ENCODE measurements around the gene MPO. TPM values are rescaled to one million over a fixed set of nuclear protein-coding genes. Genes with fewer than 3 reads are reported as not detected.

Gene MPO
- total RNA-seq, 2 experiments from 2014 or later = not detected

DNA sequence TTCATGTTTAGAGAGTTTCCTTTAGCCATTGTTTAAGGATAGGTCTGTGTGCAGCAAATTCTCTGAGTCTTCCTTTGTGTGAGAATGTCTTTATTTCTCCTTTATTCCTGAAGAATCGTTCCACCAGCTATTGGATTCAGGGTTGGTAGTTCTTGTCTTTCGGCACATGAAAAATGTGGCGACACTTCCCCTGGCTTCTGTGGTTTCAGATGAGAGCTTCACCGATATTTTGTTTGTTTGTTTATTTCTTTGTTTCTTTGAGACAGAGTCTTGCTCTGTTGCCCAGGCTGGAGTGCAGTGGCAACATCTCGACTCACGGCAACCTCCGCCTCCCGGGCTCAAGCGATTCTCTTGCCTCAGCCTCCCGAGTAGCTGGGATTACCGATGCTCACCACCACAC lies 18.6 kb downstream of the MPO start:
- POLR2A ChIA-PET = no interaction called here
- Histone ChIP-seq H3K9me3 (ENCODE audit: low read length) (no peaks in the 10 kb centered on the region), H3K4me1 (ENCODE audit: insufficient read depth, low read length, poor library complexity, severe bottlenecking) (no peaks in the 10 kb centered on the region), H3K4me2 (ENCODE audit: low read length) (no peak overlapping the region), H3K9me2 (ENCODE audit: insufficient read depth, low read length) (no peaks in the 10 kb centered on the region), H3K36me3 (ENCODE audit: insufficient read depth, low read length) (no peaks in the 10 kb centered on the region), H3K4me3 (ENCODE audit: low read depth, low read length, poor library complexity, severe bottlenecking) (no peak overlapping the region), H4K20me1 (ENCODE audit: insufficient read depth, low read length) (no peaks in the 10 kb centered on the region), H2AFZ (ENCODE audit: low read length) (no peak overlapping the region), H3K27ac (ENCODE audit: low read depth, low read length, poor library complexity, severe bottlenecking) (no peak overlapping the region), H3K79me2 (ENCODE audit: insufficient read depth, low read depth, low read length) (no peaks in the 10 kb centered on the region)
- CTCF ChIA-PET (ENCODE audit: unreplicated experiment) = no interaction called here
- no peak for DNase-seq (ENCODE audit: low spot score)
- TF ChIP-seq EZH2phosphoT487 (IDR thresholded peaks at IDR 0.05; ENCODE audit: borderline replicate concordance, low read depth, low read length) = no peak
- TF ChIP-seq, protein P1, sequence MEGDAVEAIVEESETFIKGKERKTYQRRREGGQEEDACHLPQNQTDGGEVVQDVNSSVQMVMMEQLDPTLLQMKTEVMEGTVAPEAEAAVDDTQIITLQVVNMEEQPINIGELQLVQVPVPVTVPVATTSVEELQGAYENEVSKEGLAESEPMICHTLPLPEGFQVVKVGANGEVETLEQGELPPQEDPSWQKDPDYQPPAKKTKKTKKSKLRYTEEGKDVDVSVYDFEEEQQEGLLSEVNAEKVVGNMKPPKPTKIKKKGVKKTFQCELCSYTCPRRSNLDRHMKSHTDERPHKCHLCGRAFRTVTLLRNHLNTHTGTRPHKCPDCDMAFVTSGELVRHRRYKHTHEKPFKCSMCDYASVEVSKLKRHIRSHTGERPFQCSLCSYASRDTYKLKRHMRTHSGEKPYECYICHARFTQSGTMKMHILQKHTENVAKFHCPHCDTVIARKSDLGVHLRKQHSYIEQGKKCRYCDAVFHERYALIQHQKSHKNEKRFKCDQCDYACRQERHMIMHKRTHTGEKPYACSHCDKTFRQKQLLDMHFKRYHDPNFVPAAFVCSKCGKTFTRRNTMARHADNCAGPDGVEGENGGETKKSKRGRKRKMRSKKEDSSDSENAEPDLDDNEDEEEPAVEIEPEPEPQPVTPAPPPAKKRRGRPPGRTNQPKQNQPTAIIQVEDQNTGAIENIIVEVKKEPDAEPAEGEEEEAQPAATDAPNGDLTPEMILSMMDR (conservative IDR thresholded peaks at IDR 0.05; ENCODE audit: low read length) = no peak
- no TSS peak for BruUV-seq (replicated peaks)
- intact Hi-C loops (cut with micrococcal nuclease; ENCODE audit: unreplicated experiment) = no loop called here

DNA sequence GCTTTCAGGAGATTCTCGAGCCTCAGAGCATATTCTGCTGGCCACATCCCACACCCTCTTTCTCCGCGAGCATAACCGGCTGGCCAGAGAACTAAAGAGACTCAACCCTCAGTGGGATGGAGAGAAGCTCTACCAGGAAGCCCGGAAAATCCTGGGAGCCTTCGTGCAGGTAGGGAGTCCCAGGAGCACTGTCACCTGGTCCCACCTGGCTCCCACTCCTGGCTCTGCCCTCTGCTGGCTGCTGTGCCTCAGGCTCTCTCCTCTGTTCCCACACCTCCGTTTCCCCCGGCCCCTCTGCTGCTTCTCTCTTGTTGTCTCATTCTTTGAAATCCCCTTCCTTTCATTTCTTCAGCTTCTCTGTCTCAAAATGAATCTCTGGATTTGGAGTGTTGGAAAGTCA lies 25.9 kb downstream of the MPO start:
- BruUV-seq (replicated peaks) = no TSS peak
- POLR2A ChIA-PET = no interaction called here

DNA sequence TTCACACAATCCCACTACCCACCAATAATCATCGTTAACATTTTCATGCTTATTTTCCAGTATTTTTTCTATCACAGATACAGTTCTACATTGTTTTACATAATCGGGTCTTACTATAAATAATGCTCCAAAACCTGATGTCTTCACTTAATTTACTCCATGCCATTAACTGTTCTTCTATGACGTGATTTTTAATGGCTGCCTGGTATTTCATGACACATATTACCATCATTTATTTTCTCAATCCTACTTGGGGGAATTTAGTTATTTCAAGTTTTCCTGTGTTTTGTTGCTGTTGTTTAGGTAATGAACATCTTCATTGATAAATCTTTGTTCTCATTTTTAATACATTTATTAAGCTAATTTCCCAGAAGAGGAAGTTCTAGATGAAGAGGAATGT lies 27.7 kb downstream of the MPO start:
- no TSS peak for BruUV-seq (replicated peaks)

More for the DNA sequence above, 25.9 kb downstream of the MPO start:
- H3K27ac ChIP-seq (ENCODE audit: low read depth, low read length, poor library complexity, severe bottlenecking) = no peak overlapping the region
- CTCF ChIA-PET (ENCODE audit: unreplicated experiment) = no interaction called here
- H3K4me3 ChIP-seq (ENCODE audit: low read depth, low read length, poor library complexity, severe bottlenecking) = no peak overlapping the region
- H3K4me1 ChIP-seq (ENCODE audit: insufficient read depth, low read length, poor library complexity, severe bottlenecking) = no peaks in the 10 kb centered on the region
- H4K20me1 ChIP-seq (ENCODE audit: insufficient read depth, low read length) = no peaks in the 10 kb centered on the region
- no peak overlapping the region for H2AFZ ChIP-seq (ENCODE audit: low read length)
- no peaks in the 10 kb centered on the region for H3K36me3 ChIP-seq (ENCODE audit: insufficient read depth, low read length)
- H3K9me3 ChIP-seq (ENCODE audit: low read length) = no peaks in the 10 kb centered on the region
- intact Hi-C loops (cut with micrococcal nuclease; ENCODE audit: unreplicated experiment) = no loop called here
- no peak overlapping the region for H3K4me2 ChIP-seq (ENCODE audit: low read length)
- no peak for DNase-seq (ENCODE audit: low spot score)
- TF ChIP-seq EZH2phosphoT487 (IDR thresholded peaks at IDR 0.05; ENCODE audit: borderline replicate concordance, low read depth, low read length) = no peak
- TF ChIP-seq, protein P1 (conservative IDR thresholded peaks at IDR 0.05; ENCODE audit: low read length) = 0 out of 2 replicates have a peak, but pooled peaks have one; percentile 31
- no peaks in the 10 kb centered on the region for H3K79me2 ChIP-seq (ENCODE audit: insufficient read depth, low read depth, low read length)
- no peaks in the 10 kb centered on the region for H3K9me2 ChIP-seq (ENCODE audit: insufficient read depth, low read length)

More for the DNA sequence above, 27.7 kb downstream of the MPO start:
- no peak overlapping the region for H3K4me3 ChIP-seq (ENCODE audit: low read depth, low read length, poor library complexity, severe bottlenecking)
- no peaks in the 10 kb centered on the region for H3K36me3 ChIP-seq (ENCODE audit: insufficient read depth, low read length)
- DNase-seq (ENCODE audit: low spot score) = no peak
- ChIA-PET POLR2A (no interaction called here), CTCF (ENCODE audit: unreplicated experiment) (no interaction called here)
- H3K9me3 ChIP-seq (ENCODE audit: low read length) = no peaks in the 10 kb centered on the region
- no peak overlapping the region for H2AFZ ChIP-seq (ENCODE audit: low read length)
- no peak overlapping the region for H3K27ac ChIP-seq (ENCODE audit: low read depth, low read length, poor library complexity, severe bottlenecking)
- no peaks in the 10 kb centered on the region for H3K79me2 ChIP-seq (ENCODE audit: insufficient read depth, low read depth, low read length)
- no peaks in the 10 kb centered on the region for H3K4me1 ChIP-seq (ENCODE audit: insufficient read depth, low read length, poor library complexity, severe bottlenecking)
- no peaks in the 10 kb centered on the region for H4K20me1 ChIP-seq (ENCODE audit: insufficient read depth, low read length)
- no peak overlapping the region for H3K4me2 ChIP-seq (ENCODE audit: low read length)
- TF ChIP-seq EZH2phosphoT487 (IDR thresholded peaks at IDR 0.05; ENCODE audit: borderline replicate concordance, low read depth, low read length) = no peak
- TF ChIP-seq, protein P1 (conservative IDR thresholded peaks at IDR 0.05; ENCODE audit: low read length) = no peak
- intact Hi-C loops (cut with micrococcal nuclease; ENCODE audit: unreplicated experiment) = no loop called here
- no peaks in the 10 kb centered on the region for H3K9me2 ChIP-seq (ENCODE audit: insufficient read depth, low read length)
